GM12878 (cell line): Measurements from ENCODE around the gene RAB6D.

ENCODE experiments used
- SKIL ChIP-seq: fragments of 450-650 bp; IDR thresholded peaks from 2 replicates; pipeline ENCODE4 v1.6.1; 2017; ENCODE audit warnings: mild to moderate bottlenecking, low read depth, inconsistent platforms; ENCODE audit not compliant: poor library complexity, severe bottlenecking
- USF1 ChIP-seq: IDR thresholded peaks from 2 replicates; pipeline ENCODE4 v1.6.1; 2011; ENCODE audit warnings: borderline replicate concordance, low read depth, mild to moderate bottlenecking, moderate library complexity, mixed read lengths, low read length; ENCODE audit not compliant: insufficient read depth; ENCODE audit errors: extremely low read length
- TF ChIP-seq, protein P1 (sequence below): fragments of 450-650 bp; IDR thresholded peaks from 2 replicates; pipeline ENCODE4 v1.6.1; 2014; ENCODE audit warnings: mild to moderate bottlenecking
- TF ChIP-seq, protein P2 (sequence below): IDR thresholded peaks from 2 replicates; pipeline ENCODE4 v1.6.1; 2012; ENCODE audit warnings: low read depth, low read length, improper control_type of control experiment

- TF ChIP-seq USF1 (no peak), SKIL (no peak)
- TF ChIP-seq, protein P1, sequence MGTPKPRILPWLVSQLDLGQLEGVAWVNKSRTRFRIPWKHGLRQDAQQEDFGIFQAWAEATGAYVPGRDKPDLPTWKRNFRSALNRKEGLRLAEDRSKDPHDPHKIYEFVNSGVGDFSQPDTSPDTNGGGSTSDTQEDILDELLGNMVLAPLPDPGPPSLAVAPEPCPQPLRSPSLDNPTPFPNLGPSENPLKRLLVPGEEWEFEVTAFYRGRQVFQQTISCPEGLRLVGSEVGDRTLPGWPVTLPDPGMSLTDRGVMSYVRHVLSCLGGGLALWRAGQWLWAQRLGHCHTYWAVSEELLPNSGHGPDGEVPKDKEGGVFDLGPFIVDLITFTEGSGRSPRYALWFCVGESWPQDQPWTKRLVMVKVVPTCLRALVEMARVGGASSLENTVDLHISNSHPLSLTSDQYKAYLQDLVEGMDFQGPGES: no peak
- TF ChIP-seq, protein P2, sequence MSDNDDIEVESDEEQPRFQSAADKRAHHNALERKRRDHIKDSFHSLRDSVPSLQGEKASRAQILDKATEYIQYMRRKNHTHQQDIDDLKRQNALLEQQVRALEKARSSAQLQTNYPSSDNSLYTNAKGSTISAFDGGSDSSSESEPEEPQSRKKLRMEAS: no peak
Measured at GRCh38 chr2:131389657-131390056, 25.7 kb upstream of the RAB6D start.
